K562 (cell line): ENCODE measurements around the gene BTAF1.

Source experiments
- CREB1 ChIP-seq, 2 experiments: sonication (generic) in 1 of 2; formaldehyde crosslinking in 1 of 2; IDR thresholded peaks; 2 replicates each; pipeline versions ENCODE4 v1.6.1 to v1.8.0; 2012 to 2022; ENCODE audit warnings: inconsistent platforms in 1 of 2, mild to moderate bottlenecking in 1 of 2, missing genetic modification reagents in 1 of 2, moderate library complexity in 1 of 2
- CTCF ChIP-seq, 3 experiments: IDR thresholded peaks in 2 of 3; conservative IDR thresholded peaks in 1 of 3; 2 replicates each; pipeline ENCODE4 v1.5.1; 2011 to 2012; ENCODE audit warnings: low read length in 3 of 3, mild to moderate bottlenecking in 3 of 3, control low read depth in 2 of 3, improper control_type of control experiment in 1 of 3, inconsistent platforms in 1 of 3, low read depth in 1 of 3, mixed read lengths in 1 of 3, moderate library complexity in 1 of 3; ENCODE audit not compliant: insufficient read depth in 2 of 3
- HCFC1 ChIP-seq: IDR thresholded peaks from 2 replicates; pipeline ENCODE4 v1.6.1; 2012; ENCODE audit warnings: low read depth, low read length, improper control_type of control experiment
- NFYB ChIP-seq: IDR thresholded peaks from 2 replicates; pipeline ENCODE4 v1.6.1; 2011; ENCODE audit warnings: mild to moderate bottlenecking, moderate library complexity; ENCODE audit not compliant: insufficient read length; ENCODE audit errors: extremely low read depth
- NR2C2 ChIP-seq, 2 experiments: fragments of 200-800 bp in 1 of 2; sonication (Bioruptor generic) in 1 of 2; sonication (generic) in 1 of 2; formaldehyde crosslinking in 1 of 2; IDR thresholded peaks; 2 replicates each; pipeline versions ENCODE4 v1.6.1 to v1.8.0; 2016 to 2022; ENCODE audit warnings: mild to moderate bottlenecking in 1 of 2, missing compliant biosample characterization in 1 of 2, missing genetic modification characterization in 1 of 2, missing genetic modification reagents in 1 of 2
- ZNF140 ChIP-seq: fragments of 250-450 bp; sonication (Bioruptor Pico); IDR thresholded peaks from 2 replicates; pipeline ENCODE4 v1.8.0; 2021; ENCODE audit warnings: moderate library complexity, mild to moderate bottlenecking, inconsistent platforms

- TF ChIP-seq NFYB, result no peak
- no peak for TF ChIP-seq CTCF (IDR thresholded peaks at IDR 0.05 in 2 of 3, conservative IDR thresholded peaks at IDR 0.05 in 1 of 3; ENCODE audit: insufficient read depth in 2 of 3, low read depth in 1 of 3, low read length in 3 of 3)
- no peak for TF ChIP-seq NR2C2 (CRISPR knock-in tag; IDR thresholded peaks at IDR 0.05)
- TF ChIP-seq NR2C2 (tag; IDR thresholded peaks at IDR 0.05), result no peak
- TF ChIP-seq ZNF140, result no peak
- TF ChIP-seq HCFC1, result no peak
- no peak for TF ChIP-seq CREB1 (IDR thresholded peaks at IDR 0.05)
- no peak for TF ChIP-seq CREB1 (CRISPR knock-in tag; IDR thresholded peaks at IDR 0.05)
Observed at GRCh38 chr10:91910467-91910866, 13.1 kb upstream of the BTAF1 start.
